HCT116 (cell line): Measurements from ENCODE around the gene GNB1L. TPM values are rescaled to one million over a fixed set of nuclear protein-coding genes. Genes with fewer than 3 reads are reported as not detected.

Source experiments
- ATAC-seq: fragments of 200-7000 bp; cut with Tn5 transposase; 2 replicates; pipeline ENCODE4 v1.9.1; 2020; ENCODE audit warnings: mild to moderate bottlenecking, moderate library complexity
- BruUV-seq: library from RNA; stranded (reverse); fragments of 400-500 nt; replicated peaks from 2 replicates; lab custom pipeline; 2021; lab: Mats Ljungman, UMichigan
- CTCF ChIA-PET: fragments of 300-600 bp; sonication (Branson Sonifier 250); formaldehyde crosslinking; loops from one replicate; lab custom pipeline; 2021; ENCODE audit warnings: antibody characterized with exemption; lab: Charles Lee
- POLR2A ChIA-PET: fragments of 300-600, 350-600 bp; sonication (Branson Sonifier 250); formaldehyde crosslinking; loops from one replicate; lab custom pipeline; 2021; ENCODE audit warnings: antibody characterized with exemption; lab: Charles Lee
- RAD21 ChIA-PET, 2 experiments: fragments of 300-600 bp; sonication (Branson Sonifier 250); formaldehyde crosslinking; loops; one replicate each; lab custom pipeline; 2023; ENCODE audit warnings: low total read pairs in 2 of 2; ENCODE audit not compliant: uncharacterized antibody in 2 of 2, unreplicated experiment in 2 of 2, low non-redundant PET in 1 of 2; lab: Charles Lee
- DNase-seq: peaks from one replicate; pipeline ENCODE4 v3.0.0-alpha.2; 2010; ENCODE audit warnings: low read depth, low spot score
- H2AFZ ChIP-seq: fragments of 200-600 bp; shearing (Covaris generic), sonication (generic); 2 replicates; pipeline ENCODE4 v1.6.1; 2017; ENCODE audit warnings: low read depth, mixed run types, mixed read lengths, antibody characterized with exemption, low read length; ENCODE audit not compliant: poor library complexity, severe bottlenecking
- H3K27ac ChIP-seq: 2 replicates; pipeline ENCODE4 v1.5.1; 2012; ENCODE audit warnings: low read depth, low read length
- H3K27me3 ChIP-seq: fragments of 200-600 bp; sonication (generic); 2 replicates; pipeline ENCODE4 v1.6.1; 2016; ENCODE audit warnings: mixed run types, low read length, mixed read lengths; ENCODE audit not compliant: insufficient read depth
- H3K36me3 ChIP-seq, 2 experiments: fragments of 200-500 bp in 1 of 2; fragments of 200-600 bp in 1 of 2; sonication (Bioruptor generic) in 1 of 2; sonication (generic) in 1 of 2; 2 replicates each; pipeline versions ENCODE4 v1.5.1 to v1.6.1; 2014 to 2016; ENCODE audit warnings: low read length in 2 of 2, inconsistent platforms in 1 of 2, mixed read lengths in 1 of 2, mixed run types in 1 of 2; ENCODE audit not compliant: insufficient read depth in 2 of 2, control insufficient read depth in 1 of 2
- H3K4me1 ChIP-seq, 2 experiments: fragments of 200-600 bp in 1 of 2; sonication (generic) in 1 of 2; 2 replicates each; pipeline versions ENCODE4 v1.5.1 to v1.6.1; 2012 to 2017; ENCODE audit warnings: low read length in 2 of 2, inconsistent platforms in 1 of 2, mild to moderate bottlenecking in 1 of 2, mixed read lengths in 1 of 2, mixed run types in 1 of 2, moderate library complexity in 1 of 2; ENCODE audit not compliant: insufficient read depth in 2 of 2, control insufficient read depth in 1 of 2
- H3K4me2 ChIP-seq: fragments of 200-600 bp; sonication (generic); 2 replicates; pipeline ENCODE4 v1.6.1; 2017; ENCODE audit warnings: mixed run types, low read length, mixed read lengths
- H3K4me3 ChIP-seq, 2 experiments: fragments of 200-600 bp in 1 of 2; sonication (generic) in 1 of 2; replicated peaks in 1 of 2; 2 replicates each; pipeline ENCODE4 v1.5.1; 2011 to 2016; ENCODE audit warnings: low read length in 2 of 2, control low read depth in 1 of 2, low read depth in 1 of 2, mild to moderate bottlenecking in 1 of 2, mixed read lengths in 1 of 2, mixed run types in 1 of 2
- H3K79me2 ChIP-seq: fragments of 200-600 bp; sonication (generic); 2 replicates; pipeline ENCODE4 v1.6.1; 2017; ENCODE audit warnings: mild to moderate bottlenecking, mixed run types, low read length, moderate library complexity, mixed read lengths; ENCODE audit not compliant: insufficient read depth
- H3K9ac ChIP-seq: fragments of 200-600 bp; sonication (generic); 2 replicates; pipeline ENCODE4 v1.6.1; 2016; ENCODE audit warnings: low read length, mixed read lengths
- H3K9me2 ChIP-seq: fragments of 200-600 bp; sonication (generic), shearing (Covaris generic); 2 replicates; pipeline ENCODE4 v1.6.1; 2017; ENCODE audit warnings: mixed run types, mild to moderate bottlenecking, moderate library complexity; ENCODE audit not compliant: insufficient read depth
- H3K9me3 ChIP-seq, 2 experiments: fragments of 200-500 bp in 1 of 2; fragments of 200-600 bp in 1 of 2; sonication (Bioruptor generic) in 1 of 2; sonication (generic) in 1 of 2; 2 replicates each; pipeline ENCODE4 v1.6.1; 2014 to 2017; ENCODE audit warnings: low read length in 2 of 2, mixed read lengths in 2 of 2, inconsistent platforms in 1 of 2, low read depth in 1 of 2, mild to moderate bottlenecking in 1 of 2, mixed run types in 1 of 2, moderate library complexity in 1 of 2; ENCODE audit not compliant: control insufficient read depth in 1 of 2, insufficient read depth in 1 of 2
- H4K20me1 ChIP-seq: fragments of 200-600 bp; sonication (generic), shearing (Covaris generic); 2 replicates; pipeline ENCODE4 v1.6.1; 2017; ENCODE audit warnings: mixed run types, mild to moderate bottlenecking, moderate library complexity; ENCODE audit not compliant: insufficient read depth
- FOSL1 ChIP-seq: IDR thresholded peaks from 2 replicates; pipeline ENCODE4 v1.6.1; 2012; ENCODE audit warnings: low read depth
- POLR2AphosphoS5 ChIP-seq: IDR thresholded peaks from 2 replicates; pipeline ENCODE4 v1.6.1; 2011; ENCODE audit warnings: mild to moderate bottlenecking, low read depth, low read length, moderate library complexity
- intact Hi-C: fragments of 100-400 bp; cut with micrococcal nuclease; formaldehyde crosslinking; loops from 2 replicates; pipeline ENCODE4 v1.10.0; 2022
- total RNA-seq: library from RNA; stranded (reverse); gene quantifications from one replicate; pipeline ENCODE4 v1.2.1, GENCODE V29; 2021; ENCODE audit not compliant: unreplicated experiment
- TF ChIP-seq, protein P1 (sequence below), 3 experiments: fragments of 200-600 bp in 1 of 3; sonication (generic) in 1 of 3; IDR thresholded peaks in 2 of 3; conservative IDR thresholded peaks in 1 of 3; 2 replicates each; pipeline ENCODE4 v1.5.1; 2012 to 2017; ENCODE audit warnings: low read depth in 2 of 3, low read length in 2 of 3, antibody characterized with exemption in 1 of 3, borderline replicate concordance in 1 of 3, control low read depth in 1 of 3, mild to moderate bottlenecking in 1 of 3, mixed read lengths in 1 of 3, mixed run types in 1 of 3, moderate library complexity in 1 of 3; ENCODE audit not compliant: insufficient read depth in 1 of 3
- TF ChIP-seq, protein P2 (sequence below): IDR thresholded peaks from 2 replicates; pipeline ENCODE4 v1.6.1; 2011; ENCODE audit warnings: mild to moderate bottlenecking, low read length, moderate library complexity; ENCODE audit not compliant: insufficient replicate concordance; ENCODE audit errors: extremely low read depth

Gene GNB1L
- total RNA-seq, 1 experiment from 2014 or later, result 12.1 TPM

DNA sequence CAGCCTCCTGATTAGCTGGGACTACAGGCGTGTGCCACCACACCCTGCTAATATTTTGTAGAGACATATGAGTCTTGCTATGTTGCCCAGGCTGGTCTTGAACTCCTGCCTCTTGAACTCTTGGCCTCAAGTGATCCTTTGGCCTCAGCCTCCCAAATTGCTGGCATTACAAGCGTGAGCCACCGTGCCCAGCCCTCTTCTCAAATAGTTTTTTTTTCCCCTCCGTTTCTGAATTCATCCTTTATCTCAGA lies 82.3 kb downstream of the GNB1L start (continued):
- TF ChIP-seq, protein P1, sequence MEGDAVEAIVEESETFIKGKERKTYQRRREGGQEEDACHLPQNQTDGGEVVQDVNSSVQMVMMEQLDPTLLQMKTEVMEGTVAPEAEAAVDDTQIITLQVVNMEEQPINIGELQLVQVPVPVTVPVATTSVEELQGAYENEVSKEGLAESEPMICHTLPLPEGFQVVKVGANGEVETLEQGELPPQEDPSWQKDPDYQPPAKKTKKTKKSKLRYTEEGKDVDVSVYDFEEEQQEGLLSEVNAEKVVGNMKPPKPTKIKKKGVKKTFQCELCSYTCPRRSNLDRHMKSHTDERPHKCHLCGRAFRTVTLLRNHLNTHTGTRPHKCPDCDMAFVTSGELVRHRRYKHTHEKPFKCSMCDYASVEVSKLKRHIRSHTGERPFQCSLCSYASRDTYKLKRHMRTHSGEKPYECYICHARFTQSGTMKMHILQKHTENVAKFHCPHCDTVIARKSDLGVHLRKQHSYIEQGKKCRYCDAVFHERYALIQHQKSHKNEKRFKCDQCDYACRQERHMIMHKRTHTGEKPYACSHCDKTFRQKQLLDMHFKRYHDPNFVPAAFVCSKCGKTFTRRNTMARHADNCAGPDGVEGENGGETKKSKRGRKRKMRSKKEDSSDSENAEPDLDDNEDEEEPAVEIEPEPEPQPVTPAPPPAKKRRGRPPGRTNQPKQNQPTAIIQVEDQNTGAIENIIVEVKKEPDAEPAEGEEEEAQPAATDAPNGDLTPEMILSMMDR (IDR thresholded peaks at IDR 0.05 in 2 of 3, conservative IDR thresholded peaks at IDR 0.05 in 1 of 3; ENCODE audit: borderline replicate concordance in 1 of 3, insufficient read depth in 1 of 3, low read depth in 2 of 3, low read length in 2 of 3), result no peak

DNA sequence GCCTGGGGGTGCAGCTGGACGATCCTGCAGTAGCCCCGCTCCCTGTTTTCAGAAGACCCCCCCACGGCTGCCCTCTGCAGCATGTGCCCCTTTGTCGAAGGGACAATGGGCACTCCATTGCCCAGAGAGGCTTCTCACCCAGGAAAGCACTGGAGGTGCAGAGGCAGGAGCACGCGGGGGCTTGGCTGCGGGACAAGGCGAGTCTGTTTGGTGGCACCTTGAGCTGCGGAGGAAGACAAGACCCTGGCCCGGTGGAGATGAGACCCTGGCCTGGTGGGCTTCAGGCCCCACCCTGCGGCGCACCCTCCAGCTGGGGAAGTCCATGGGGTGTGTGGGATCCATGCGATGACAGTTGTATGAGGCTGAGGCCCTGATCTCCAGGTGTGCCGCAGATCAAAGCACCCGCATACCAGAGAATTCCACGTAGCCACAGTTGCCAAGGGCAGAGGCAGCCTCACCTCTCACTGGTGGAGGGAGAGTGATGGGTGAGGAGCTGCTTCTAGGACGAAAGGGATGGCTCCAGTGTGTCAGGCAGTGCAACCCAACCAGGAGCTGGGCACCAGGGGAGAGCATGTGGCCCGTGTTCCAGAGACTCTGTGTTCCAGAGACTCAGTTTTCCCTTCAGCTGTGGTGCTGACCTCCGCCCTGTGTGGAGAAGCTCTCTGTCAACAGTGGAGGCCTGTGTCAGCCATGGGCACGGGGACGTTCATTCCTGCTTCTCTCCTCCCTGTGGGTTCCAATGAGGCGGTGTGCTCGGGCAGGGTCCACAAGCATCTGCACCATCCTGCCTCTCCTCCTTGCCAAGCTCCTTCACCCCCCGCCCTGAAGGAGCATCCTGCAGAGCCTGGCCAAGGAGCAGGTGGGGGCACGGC lies 84.1 kb downstream of the GNB1L start:
- no peak overlapping the region for H3K4me3 ChIP-seq
- no peak overlapping the region for H2AFZ ChIP-seq
- TF ChIP-seq FOSL1, result no peak
- TF ChIP-seq, protein P2, sequence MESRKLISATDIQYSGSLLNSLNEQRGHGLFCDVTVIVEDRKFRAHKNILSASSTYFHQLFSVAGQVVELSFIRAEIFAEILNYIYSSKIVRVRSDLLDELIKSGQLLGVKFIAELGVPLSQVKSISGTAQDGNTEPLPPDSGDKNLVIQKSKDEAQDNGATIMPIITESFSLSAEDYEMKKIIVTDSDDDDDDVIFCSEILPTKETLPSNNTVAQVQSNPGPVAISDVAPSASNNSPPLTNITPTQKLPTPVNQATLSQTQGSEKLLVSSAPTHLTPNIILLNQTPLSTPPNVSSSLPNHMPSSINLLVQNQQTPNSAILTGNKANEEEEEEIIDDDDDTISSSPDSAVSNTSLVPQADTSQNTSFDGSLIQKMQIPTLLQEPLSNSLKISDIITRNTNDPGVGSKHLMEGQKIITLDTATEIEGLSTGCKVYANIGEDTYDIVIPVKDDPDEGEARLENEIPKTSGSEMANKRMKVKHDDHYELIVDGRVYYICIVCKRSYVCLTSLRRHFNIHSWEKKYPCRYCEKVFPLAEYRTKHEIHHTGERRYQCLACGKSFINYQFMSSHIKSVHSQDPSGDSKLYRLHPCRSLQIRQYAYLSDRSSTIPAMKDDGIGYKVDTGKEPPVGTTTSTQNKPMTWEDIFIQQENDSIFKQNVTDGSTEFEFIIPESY, result no peak
- TF ChIP-seq POLR2AphosphoS5, result no peak
- H3K9me3 ChIP-seq, result no peaks in the 10 kb centered on the region
- ATAC-seq, result no peak
- intact Hi-C loops, result no loop called here
- no peak overlapping the region for H3K9ac ChIP-seq
- ChIA-PET RAD21 (no interaction called here), CTCF (no interaction called here), POLR2A (no interaction called here)
- peaks cover 7 to 15% of the 10 kb centered on the region in 2 experiments; a peak in 3 of 4 replicates for H3K4me1 ChIP-seq
- no TSS peak for BruUV-seq
- H3K4me2 ChIP-seq, result no peak overlapping the region
- no peak for DNase-seq
- no peaks in the 10 kb centered on the region for H4K20me1 ChIP-seq
- H3K36me3 ChIP-seq, result no peaks in the 10 kb centered on the region
- no peaks in the 10 kb centered on the region for H3K27me3 ChIP-seq
- no peaks in the 10 kb centered on the region for H3K9me2 ChIP-seq
- peaks cover 33% of the 10 kb centered on the region for H3K79me2 ChIP-seq
- H3K27ac ChIP-seq, result no peak overlapping the region
